NCI-H2081 treated with DMSO at 0.1 percent for 48 hours (cell line): Measurements from ENCODE around the gene CCAR1.
"Not testable (repeated sequence)": the region's sequence is repeated elsewhere in the genome, so short reads cannot be mapped to it uniquely, and the experiment has no call there.

Experiments used
- DNase-seq: peaks from one replicate; lab custom pipeline; 2025; lab: John Stamatoyannopoulos, UW

The CCAR1 gene

GRCh38 chr10:68828833-68829232 lies 107.8 kb downstream of the CCAR1 start:
- DNase-seq: no peak

- no peak for DNase-seq
These were observed 108.5 kb downstream of the CCAR1 start for GRCh38 chr10:68829521-68829920.

DNA sequence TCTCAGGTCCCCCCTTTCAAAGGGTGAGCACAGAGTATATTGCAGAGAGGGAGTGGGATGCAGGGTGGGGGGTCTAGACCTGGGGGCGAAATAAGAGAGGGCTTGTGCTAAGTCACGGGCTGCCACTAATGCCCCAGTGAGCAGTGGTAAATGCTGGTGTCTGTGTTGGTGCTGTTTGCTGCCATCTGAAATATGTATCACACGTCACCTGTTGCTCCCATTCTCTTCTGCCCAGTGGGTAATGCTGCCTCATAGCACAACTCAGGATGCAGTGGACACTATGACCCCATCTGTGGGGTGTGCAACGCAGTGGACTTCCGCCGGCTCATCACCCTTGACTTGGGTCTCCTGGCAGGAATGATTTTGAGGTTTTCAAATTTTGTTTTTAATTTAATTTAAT lies 108.9 kb downstream of the CCAR1 start:
- no peak for DNase-seq

DNA sequence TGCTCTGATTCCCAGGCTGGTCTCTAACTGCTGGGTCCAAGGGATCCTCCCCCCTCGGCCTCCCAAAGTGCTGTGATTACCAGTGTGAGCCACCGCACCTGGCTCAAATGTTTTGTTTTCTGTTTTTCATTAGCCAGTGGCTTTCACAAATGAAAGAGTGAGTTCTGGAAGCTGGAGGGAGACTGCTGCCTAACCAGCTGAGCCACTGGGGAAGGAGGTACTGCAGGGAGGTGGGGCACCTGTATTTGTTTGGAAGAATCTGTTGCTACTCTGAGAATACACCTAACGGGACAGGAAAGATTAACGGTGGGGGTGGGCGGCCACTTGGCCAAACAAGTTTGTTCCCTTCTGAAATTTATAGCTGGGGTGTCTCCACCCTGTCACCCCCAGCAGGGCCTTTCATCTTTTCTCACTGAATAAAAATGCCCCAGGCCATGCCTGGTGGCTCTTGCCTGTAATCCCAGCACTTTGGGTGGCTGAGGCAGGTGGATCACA lies 111.0 kb downstream of the CCAR1 start:
- DNase-seq: no peak

DNA sequence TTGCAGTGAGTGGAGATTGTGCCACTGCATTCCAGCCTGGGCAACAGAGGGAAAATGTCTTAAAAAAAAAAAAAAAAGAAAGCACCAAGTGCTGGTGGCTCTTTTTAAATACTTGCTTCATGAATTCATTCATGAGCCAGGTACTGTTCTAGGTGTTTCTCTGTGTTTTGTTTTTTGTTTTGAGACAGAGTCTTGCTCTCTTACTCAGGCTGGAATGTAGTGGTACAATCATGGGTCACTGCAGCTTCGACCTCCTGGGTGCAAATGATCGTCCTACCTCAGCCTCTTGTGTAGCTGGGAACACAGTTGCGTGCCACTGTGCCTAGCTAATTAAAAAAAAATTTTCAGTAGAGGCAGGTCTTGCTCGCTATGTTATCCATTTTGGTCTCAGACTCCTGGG lies 111.6 kb downstream of the CCAR1 start:
- DNase-seq: no peak

- DNase-seq: no peak
These were observed 116.7 kb downstream of the CCAR1 start for GRCh38 chr10:68837626-68838322.

- DNase-seq: not testable (repeated sequence)
These were observed 119.6 kb downstream of the CCAR1 start for GRCh38 chr10:68840650-68841049.
